Measurements from ENCODE around the gene HMGN3.

HMGN3 gene

GRCh38 chr6:79231666-79232065, 2.8 kb downstream of the HMGN3 start:
- DNase-seq = no peak

GRCh38 chr6:79231101-79231500, 3.4 kb downstream of the HMGN3 start:
- DNase-seq = no peak

GRCh38 chr6:79230149-79230548, 4.3 kb downstream of the HMGN3 start:
- no peak for DNase-seq

DNA sequence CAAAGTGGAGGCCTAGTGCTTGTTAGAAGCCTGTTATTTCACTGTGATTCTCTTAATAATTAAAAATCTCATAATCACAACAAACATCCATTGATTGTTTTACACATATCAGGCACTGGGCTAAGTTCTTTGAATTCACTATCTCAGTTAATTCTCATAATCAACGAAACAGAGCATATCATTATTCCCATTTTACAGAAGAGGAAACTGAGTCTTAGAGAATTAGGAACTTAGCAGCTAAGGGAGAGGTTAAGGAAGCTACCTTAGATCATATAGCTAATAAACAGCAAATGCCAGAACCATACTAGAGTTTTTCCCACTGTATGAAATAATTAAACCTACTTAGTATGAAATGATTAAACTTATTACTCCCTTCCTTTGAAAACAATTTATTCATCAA, 7.0 kb downstream of the HMGN3 start:
- DNase-seq = no peak

DNA sequence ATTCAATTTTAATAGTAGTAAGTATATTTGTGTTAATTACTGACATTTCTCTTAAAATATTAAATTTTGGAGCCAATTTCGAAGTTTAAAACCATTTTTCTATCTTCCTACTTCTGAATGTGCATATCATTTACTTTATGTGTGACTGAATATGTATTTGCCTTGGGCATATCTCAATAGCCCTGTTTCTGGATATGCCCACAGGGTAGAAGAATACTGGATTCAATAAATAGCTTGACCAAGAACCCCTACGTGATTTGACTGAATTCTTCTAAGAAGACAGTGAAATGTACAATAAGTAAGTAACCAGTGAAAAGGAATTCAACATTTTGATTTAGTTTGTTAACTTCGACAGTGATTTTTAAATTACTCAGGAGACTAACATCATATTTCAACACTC, 7.8 kb downstream of the HMGN3 start:
- no peak for DNase-seq

DNA sequence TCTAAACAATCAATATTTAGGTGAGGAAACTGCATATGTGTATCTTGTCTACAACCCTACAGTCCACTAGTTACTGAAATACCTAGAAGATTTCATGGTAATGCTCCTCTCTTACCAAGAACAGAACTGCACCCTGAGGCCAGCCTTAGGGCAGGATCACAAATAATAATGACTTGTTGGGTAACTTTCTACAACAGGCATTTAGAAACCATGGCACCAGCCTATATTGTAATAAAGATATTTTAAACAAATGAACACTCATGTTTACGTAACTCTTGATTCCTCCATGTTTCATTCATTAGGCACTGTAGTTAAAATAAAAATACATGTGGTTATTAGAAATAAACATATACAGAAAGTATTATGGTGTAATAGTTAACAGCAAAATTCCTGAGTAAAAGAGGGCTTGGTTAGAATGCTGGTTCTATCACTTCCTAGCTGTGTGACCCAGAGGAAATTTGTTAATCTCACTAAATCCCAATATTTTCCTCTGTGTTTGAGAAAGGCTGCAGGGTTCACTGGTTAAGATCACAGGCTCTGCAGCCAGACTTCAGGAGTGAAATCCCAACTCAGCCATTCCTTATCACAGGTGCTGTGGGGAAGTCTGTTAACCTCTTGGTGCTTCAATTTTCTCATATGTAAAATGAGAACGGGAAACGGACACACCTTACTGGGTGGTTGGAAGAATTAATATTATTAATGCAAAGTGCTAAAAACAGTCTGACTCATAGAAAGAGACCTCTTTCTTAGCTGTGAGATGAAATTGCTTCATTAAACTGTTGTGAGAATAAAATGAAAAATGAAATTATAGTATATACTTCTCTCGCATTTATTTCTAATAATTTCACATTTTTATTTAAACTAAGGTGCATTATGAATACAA, 8.5 kb downstream of the HMGN3 start:
- no peak for DNase-seq

- no peak for DNase-seq
These were observed 10.7 kb downstream of the HMGN3 start for GRCh38 chr6:79223611-79224404.

DNA sequence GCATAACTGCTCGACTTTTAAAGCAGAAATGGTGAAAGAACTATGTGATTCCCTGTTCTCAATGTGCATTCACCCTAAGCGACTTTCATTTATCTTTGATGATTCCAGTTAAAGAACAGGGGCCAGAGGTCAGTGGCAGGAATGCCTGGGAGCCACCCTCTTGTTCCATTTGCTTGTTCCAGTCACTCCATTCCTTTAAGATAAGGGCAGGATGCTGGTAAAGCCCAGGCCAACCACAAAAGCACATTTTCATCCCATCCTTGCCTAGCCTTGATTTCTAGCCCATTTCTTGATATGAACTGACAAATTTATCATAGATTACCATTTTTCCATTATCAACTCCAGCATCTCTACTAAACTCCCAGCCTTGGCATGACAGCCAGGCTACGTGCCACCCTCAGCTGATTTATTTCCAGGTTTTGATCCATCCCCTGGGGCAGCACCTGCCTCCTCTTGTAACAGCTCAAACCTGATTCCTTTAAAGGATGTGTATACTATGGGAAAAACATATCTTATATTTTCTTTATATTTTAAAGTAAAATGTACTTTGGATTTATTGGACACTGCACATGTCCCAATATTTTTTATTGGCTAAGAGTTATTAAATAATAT, 19.2 kb downstream of the HMGN3 start:
- DNase-seq = no peak

DNA sequence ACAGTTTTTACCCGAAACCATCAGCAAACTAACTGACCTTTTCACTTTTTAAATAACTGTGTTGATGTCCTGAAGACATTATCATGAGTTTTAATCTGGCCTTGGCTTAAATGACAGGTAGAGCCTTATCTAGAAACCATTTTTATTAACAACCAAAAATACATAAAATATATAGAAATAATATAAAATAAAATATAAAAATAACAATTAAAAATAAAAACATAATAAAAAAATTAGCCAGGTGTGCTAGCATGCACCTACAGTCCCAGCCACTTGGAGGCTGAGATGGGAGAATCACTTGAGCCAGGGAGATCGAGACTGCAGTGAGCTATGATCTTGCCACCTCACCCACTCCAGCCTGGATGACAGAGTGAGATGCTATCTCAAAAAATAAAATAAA, 21.6 kb downstream of the HMGN3 start:
- DNase-seq = no peak

- DNase-seq = no peak
These were observed 25.7 kb downstream of the HMGN3 start for GRCh38 chr6:79208816-79209215.

- DNase-seq = no peak
These were observed 30.7 kb downstream of the HMGN3 start for GRCh38 chr6:79203753-79204253.

DNA sequence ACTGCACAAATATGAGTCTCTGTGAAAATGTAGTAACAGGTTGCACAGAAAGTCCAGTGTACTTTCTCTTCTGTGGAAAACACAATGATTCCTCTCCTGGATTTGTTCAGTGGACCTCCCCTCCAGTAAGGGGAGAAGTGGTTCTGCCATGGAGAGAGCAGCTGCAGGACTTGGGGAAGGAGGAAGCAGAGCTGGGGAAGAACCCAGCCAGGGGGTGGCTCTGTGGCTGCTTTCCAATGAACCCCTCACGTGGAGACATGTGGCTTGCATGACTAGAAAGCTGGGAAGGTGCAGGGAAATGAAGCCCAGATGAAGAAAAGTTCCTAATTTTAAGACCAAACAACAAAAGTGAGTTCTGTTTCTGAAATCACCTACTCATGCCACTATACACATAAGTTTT, 31.9 kb downstream of the HMGN3 start:
- no peak for DNase-seq

DNA sequence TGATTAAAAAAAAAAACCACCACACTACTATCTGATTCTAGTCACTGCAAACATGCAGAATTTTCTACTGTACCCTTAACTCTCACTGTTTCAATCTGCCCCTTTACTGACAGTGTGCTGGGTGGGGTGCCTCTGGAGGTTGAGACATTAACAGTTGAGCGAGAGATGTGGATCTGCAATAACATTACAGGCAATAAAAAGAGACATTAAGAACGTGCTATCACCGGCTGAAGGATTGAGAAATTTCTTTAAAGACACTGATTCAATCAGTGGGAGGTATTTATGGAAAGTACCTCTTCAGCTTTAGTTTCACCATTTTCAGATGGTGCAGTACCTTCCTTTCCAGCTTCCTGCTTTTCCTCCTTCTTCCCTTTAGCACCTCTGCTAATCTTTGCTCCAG, 32.5 kb downstream of the HMGN3 start:
- no peak for DNase-seq

GRCh38 chr6:79201143-79201542, 33.3 kb downstream of the HMGN3 start:
- DNase-seq = no peak

GRCh38 chr6:79196912-79197311, 37.6 kb downstream of the HMGN3 start:
- no peak for DNase-seq

DNA sequence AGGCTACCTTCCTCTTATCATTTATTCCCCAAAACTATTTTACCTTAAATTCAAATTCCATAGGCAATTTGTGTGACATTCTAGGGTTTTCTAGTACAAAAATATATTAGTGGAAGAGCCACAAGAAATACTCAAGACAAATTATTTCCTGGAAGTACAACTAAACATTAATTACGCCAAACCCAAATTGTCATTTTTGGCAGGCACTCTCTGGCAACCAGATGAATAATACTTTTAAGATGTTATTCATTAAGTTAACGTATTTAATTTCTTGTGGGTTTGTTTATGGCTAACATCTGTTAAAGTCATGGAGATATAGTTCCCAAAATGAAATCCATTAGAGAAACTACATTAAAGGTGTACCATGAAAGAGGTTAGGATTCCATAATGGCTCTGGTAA, 40.5 kb downstream of the HMGN3 start:
- no peak for DNase-seq

- DNase-seq = no peak
These were observed 44.6 kb downstream of the HMGN3 start for GRCh38 chr6:79189760-79190350.

GRCh38 chr6:79188885-79189480, 45.5 kb downstream of the HMGN3 start:
- DNase-seq = no peak

GRCh38 chr6:79188107-79188506, 46.4 kb downstream of the HMGN3 start:
- no peak for DNase-seq

DNA sequence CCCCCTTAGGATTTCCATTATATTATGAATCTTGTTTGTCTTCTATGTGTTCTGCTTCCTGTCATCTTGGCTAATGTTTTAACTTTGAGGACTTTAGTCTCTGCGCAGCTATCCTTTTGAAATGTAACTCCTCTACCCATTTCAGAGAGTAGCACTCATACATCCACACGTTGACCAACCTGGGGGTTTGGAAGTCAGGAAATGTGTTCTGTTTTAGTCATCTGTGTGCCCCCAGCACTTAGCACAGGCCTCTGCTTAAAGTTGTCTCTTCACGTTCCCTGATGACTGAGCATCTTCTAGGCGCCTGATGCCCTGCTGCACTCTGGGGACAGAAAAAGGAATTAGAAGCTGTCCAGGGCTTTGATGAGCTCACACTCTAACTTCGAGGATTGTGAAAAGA, 47.9 kb downstream of the HMGN3 start:
- no peak for DNase-seq

GRCh38 chr6:79184641-79185040, 49.8 kb downstream of the HMGN3 start:
- no peak for DNase-seq

- no peak for DNase-seq
These were observed 50.4 kb downstream of the HMGN3 start for GRCh38 chr6:79184086-79184485.

DNA sequence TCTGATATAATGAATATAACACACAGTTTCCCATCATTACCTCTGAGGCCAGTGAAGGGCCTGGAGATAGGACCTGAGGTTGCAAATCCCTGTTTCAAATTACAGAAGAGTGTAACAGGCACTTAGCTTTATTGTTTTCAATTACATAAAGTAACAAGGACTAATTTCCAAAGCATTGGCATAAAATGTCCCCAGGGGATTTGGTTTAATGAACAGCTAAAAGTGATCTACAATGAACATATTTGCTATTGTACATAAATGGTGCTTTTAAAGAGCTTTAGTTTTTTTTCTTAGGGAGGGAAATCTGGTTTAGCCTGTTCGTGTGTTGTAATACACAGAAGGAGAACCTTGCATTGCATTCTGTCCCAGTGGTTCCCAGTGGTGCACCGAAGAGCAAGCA, 54.4 kb downstream of the HMGN3 start:
- no peak for DNase-seq

Data from cerebellar nuclear complex (tissue), 1 donor.